HG02870 (cell line): ENCODE results near the gene HTRA3.

Source experiments
- ATAC-seq: cut with Tn5 transposase; IDR thresholded peaks from one replicate; pipeline ENCODE4 v1.9.1; 2021; ENCODE audit warnings: mild to moderate bottlenecking, moderate library complexity; ENCODE audit not compliant: unreplicated experiment

The HTRA3 gene

GRCh38 chr4:8278421-8279287 lies 9.1 kb downstream of the HTRA3 start:
- no peak for ATAC-seq

- ATAC-seq = no peak
Observed at GRCh38 chr4:8279321-8280157, 10.0 kb downstream of the HTRA3 start.

GRCh38 chr4:8280158-8280875 lies 10.8 kb downstream of the HTRA3 start:
- ATAC-seq = no peak

GRCh38 chr4:8280876-8281440 lies 11.4 kb downstream of the HTRA3 start:
- no peak for ATAC-seq

- no peak for ATAC-seq
Observed at GRCh38 chr4:8281519-8282133, 12.1 kb downstream of the HTRA3 start.

- ATAC-seq = no peak
Observed at GRCh38 chr4:8282134-8282641, 12.6 kb downstream of the HTRA3 start.

- no peak for ATAC-seq
Observed at GRCh38 chr4:8282742-8283141, 13.2 kb downstream of the HTRA3 start.

- no peak for ATAC-seq
Observed at GRCh38 chr4:8283161-8283560, 13.6 kb downstream of the HTRA3 start.

- no peak for ATAC-seq
Observed at GRCh38 chr4:8283631-8284121, 14.1 kb downstream of the HTRA3 start.

- no peak for ATAC-seq
Observed at GRCh38 chr4:8284391-8284790, 14.8 kb downstream of the HTRA3 start.

- ATAC-seq = no peak
Observed at GRCh38 chr4:8285143-8285975, 15.8 kb downstream of the HTRA3 start.

GRCh38 chr4:8285976-8286718 lies 16.6 kb downstream of the HTRA3 start:
- ATAC-seq = no peak

GRCh38 chr4:8286719-8287342 lies 17.3 kb downstream of the HTRA3 start:
- ATAC-seq = no peak

GRCh38 chr4:8287343-8288280 lies 18.1 kb downstream of the HTRA3 start:
- no peak for ATAC-seq

GRCh38 chr4:8289151-8289750 lies 19.7 kb downstream of the HTRA3 start:
- no peak for ATAC-seq

GRCh38 chr4:8289956-8290700 lies 20.6 kb downstream of the HTRA3 start:
- no peak for ATAC-seq
